ENCODE results near the gene AP3B1.

DNA sequence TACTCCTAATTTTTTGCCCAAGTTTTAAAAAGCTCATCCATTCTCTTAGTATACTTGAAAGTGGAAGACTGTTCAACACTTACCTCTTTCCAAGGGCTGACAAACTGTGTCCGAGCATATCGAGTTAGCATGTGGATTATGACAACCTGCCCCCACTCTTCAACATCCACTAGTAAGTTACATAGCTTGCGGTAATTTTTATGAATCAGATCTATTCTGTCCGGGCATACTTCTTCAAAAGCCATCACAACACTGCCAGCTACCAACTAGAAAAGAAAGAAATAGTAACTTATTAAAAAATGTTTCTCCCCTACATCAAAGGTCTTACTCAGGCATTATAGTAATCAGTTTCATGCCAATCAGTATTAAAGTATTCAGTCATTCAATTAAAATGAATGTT lies 78.5 kb downstream of the AP3B1 start:
- TF ChIP-seq POLR2AphosphoS5 (IDR thresholded peaks at IDR 0.05) (no peak), POLR2A (IDR thresholded peaks at IDR 0.05) (no peak)
